SK-N-SH treated with all-trans-retinoic acid at 6 μM for 48 hours (cell line): ENCODE measurements around the gene RRM2.

ENCODE experiments used
- ATAC-seq: fragments of 200-7000 bp; cut with Tn5 transposase; 3 replicates; pipeline ENCODE4 v1.9.1; 2020; ENCODE audit warnings: mild to moderate bottlenecking, moderate library complexity
- ARNTL ChIP-seq: fragments of 450-650 bp; formaldehyde crosslinking; IDR thresholded peaks from 2 replicates; pipeline ENCODE4 v1.5.0; 2020; ENCODE audit warnings: low read depth, mild to moderate bottlenecking, moderate library complexity, borderline replicate concordance
- CSDC2 ChIP-seq: fragments of 250-450 bp; sonication (Bioruptor Pico); IDR thresholded peaks from 2 replicates; pipeline ENCODE4 v1.5.0; 2020; ENCODE audit warnings: mild to moderate bottlenecking, moderate library complexity
- ESRRG ChIP-seq: fragments of 250-450 bp; sonication (Bioruptor Pico); IDR thresholded peaks from 2 replicates; pipeline ENCODE4 v1.6.1; 2021; ENCODE audit warnings: mild to moderate bottlenecking
- ISL1 ChIP-seq: fragments of 250-450 bp; sonication (Bioruptor Pico); IDR thresholded peaks from 2 replicates; pipeline ENCODE4 v2.1.2; 2022; ENCODE audit warnings: mild to moderate bottlenecking, moderate library complexity
- PPARA ChIP-seq: fragments of 250-450 bp; sonication (Bioruptor Pico); IDR thresholded peaks from 2 replicates; pipeline ENCODE4 v1.5.0; 2020; ENCODE audit warnings: mild to moderate bottlenecking, borderline replicate concordance
- RARB ChIP-seq: fragments of 250-450 bp; sonication (Bioruptor Pico); IDR thresholded peaks from 2 replicates; pipeline ENCODE4 v1.8.0; 2021; ENCODE audit warnings: mild to moderate bottlenecking, moderate library complexity
- SNAI2 ChIP-seq: fragments of 250-450 bp; sonication (Bioruptor Pico); IDR thresholded peaks from 2 replicates; pipeline ENCODE4 v1.5.0; 2020; ENCODE audit warnings: mild to moderate bottlenecking, moderate library complexity
- TCF4 ChIP-seq: fragments of 250-450 bp; sonication (Bioruptor Pico); IDR thresholded peaks from 2 replicates; pipeline ENCODE4 v1.8.0; 2021; ENCODE audit warnings: mild to moderate bottlenecking, moderate library complexity, borderline replicate concordance
- TOX ChIP-seq: fragments of 250-450 bp; sonication (Bioruptor Pico); IDR thresholded peaks from 2 replicates; pipeline ENCODE4 v1.8.0; 2021; ENCODE audit warnings: mild to moderate bottlenecking, moderate library complexity, borderline replicate concordance
- ZFP3 ChIP-seq: fragments of 250-450 bp; sonication (Bioruptor Pico); IDR thresholded peaks from 2 replicates; pipeline ENCODE4 v1.5.0; 2020; ENCODE audit warnings: mild to moderate bottlenecking, moderate library complexity
- ZFP30 ChIP-seq: fragments of 450-650 bp; formaldehyde crosslinking; IDR thresholded peaks from 2 replicates; pipeline ENCODE4 v1.5.0; 2022; ENCODE audit warnings: mild to moderate bottlenecking, moderate library complexity
- ZNF565 ChIP-seq: fragments of 450-650 bp; formaldehyde crosslinking; conservative IDR thresholded peaks from 2 replicates; pipeline ENCODE4 v1.5.0; 2020; ENCODE audit warnings: low read depth, mild to moderate bottlenecking, moderate library complexity
- ZNF70 ChIP-seq: fragments of 450-650 bp; formaldehyde crosslinking; IDR thresholded peaks from 2 replicates; pipeline ENCODE4 v1.5.0; 2020; ENCODE audit warnings: mild to moderate bottlenecking, moderate library complexity
- ZNF8 ChIP-seq: fragments of 450-650 bp; formaldehyde crosslinking; IDR thresholded peaks from 2 replicates; pipeline ENCODE4 v1.5.0; 2020; ENCODE audit warnings: mild to moderate bottlenecking, moderate library complexity
- TF ChIP-seq, protein P1 (sequence below): fragments of 250-450 bp; sonication (Bioruptor Pico); IDR thresholded peaks from 2 replicates; pipeline ENCODE4 v1.8.0; 2020; ENCODE audit warnings: mild to moderate bottlenecking, moderate library complexity, borderline replicate concordance
- TF ChIP-seq, protein P2 (sequence below): fragments of 250-450 bp; sonication (Bioruptor Pico); IDR thresholded peaks from 2 replicates; pipeline ENCODE4 v1.5.1; 2021; ENCODE audit warnings: mild to moderate bottlenecking, moderate library complexity
- TF ChIP-seq, protein P3 (sequence below): fragments of 250-450 bp; sonication (Bioruptor Pico); IDR thresholded peaks from 2 replicates; pipeline ENCODE4 v1.5.1; 2020; ENCODE audit warnings: low read depth, mild to moderate bottlenecking, moderate library complexity
- TF ChIP-seq, protein P4 (sequence below): fragments of 250-450 bp; sonication (Bioruptor Pico); IDR thresholded peaks from 2 replicates; pipeline ENCODE4 v1.5.0; 2020; ENCODE audit warnings: mild to moderate bottlenecking, moderate library complexity
- TF ChIP-seq, protein P5 (sequence below): fragments of 250-450 bp; sonication (Bioruptor Pico); IDR thresholded peaks from 2 replicates; pipeline ENCODE4 v1.8.0; 2021; ENCODE audit warnings: low read depth, mild to moderate bottlenecking, moderate library complexity, borderline replicate concordance

RRM2 gene

DNA sequence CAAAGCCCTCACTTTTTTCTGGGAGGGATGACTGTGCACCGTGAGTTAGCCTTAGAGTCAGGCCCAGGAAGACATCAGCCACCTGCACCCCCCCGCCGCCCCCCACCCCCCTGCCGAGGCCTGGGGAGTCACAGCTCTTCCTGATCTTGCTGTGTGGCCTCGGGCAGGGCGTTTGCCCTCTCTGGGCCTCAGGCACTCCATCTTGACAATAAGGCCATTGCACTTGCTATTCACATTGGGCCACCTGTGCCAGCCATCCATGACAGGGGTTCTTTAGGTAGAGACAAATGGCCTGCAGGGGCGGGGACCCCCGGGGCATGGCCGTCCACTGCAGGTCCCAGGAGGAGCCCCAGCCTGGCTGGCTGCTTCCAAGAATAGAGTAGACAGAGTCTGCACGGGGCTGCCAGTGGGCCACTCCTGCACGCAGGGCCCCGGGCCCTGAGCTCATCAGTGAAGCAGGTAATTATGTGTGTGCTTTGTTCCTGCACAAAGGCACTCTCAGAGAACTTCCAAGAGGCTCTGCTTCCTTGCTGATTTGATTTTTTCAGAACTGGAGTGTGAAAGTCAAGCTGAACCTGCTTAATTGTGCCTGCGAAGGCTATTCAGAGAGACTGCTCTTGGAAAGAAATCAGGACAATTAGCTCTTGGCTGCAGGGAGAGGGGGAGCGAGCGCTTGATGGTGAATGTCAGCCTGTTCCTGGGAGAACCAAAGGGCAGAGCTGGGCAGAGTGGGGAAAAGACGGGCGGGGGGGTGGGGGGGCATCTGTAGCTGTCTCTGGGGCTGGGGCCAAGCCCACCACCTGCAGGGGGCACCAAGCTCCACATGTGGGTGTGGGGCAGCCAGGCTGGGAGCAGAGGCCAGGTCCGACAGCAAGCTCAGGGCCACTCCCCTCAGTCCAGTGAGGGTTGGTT is 40.3 kb downstream of the RRM2 start:
- 0 out of 3 replicates have a peak, but pooled peaks have one; percentile 11 for ATAC-seq

DNA sequence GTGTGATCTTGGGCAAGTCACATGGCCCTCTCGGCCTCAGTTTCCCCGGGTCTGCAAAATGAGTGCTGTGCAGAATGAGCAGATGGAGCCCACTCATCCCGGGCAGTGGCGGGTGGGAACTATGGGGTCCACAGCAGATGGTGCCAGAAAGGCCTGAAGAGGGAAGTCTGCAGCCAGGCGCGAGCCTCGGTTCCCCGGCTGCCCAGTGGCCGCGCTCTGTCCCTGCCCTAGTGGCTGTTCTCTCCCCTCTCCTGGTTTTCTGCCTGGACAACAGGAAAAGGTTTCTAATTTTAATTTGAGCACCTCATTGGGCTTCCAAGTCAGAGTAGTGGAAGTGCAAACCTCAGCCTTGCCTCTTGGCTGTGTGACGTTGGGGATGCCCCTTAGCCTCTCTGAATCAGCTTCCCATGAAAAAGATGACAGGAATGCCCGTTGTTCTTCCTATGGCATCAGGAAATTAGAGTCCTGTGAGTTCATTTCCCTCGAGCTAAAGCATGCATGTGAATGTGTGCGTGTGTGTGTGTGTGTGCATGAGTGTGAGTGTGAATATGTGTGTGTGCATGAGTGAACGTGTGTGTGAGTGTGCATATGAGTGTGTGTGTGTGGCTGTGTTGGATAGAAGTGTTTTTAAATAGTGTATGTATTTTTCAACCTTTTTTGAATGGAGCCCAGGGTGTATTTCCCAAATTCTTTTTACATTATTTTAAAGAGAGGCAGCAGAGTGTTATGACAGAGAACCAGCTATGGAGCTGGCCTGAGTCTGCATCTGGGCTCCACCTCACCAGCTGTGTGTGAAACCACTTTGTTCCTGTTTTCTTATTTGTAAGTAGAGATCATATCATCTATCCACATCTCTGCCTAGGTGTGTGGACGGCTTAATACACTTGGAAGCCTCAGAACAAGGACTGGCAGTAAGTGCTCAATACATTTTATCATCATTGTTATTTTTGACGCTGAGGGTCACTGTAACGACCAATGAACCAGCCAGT is 41.3 kb downstream of the RRM2 start:
- no peak for ATAC-seq
- no peak for TF ChIP-seq TCF4 (CRISPR knock-in tag)
- TF ChIP-seq RARB = no peak
- TF ChIP-seq TOX = no peak
- no peak for TF ChIP-seq SNAI2 (CRISPR knock-in tag)
- no peak for TF ChIP-seq ZFP3
- TF ChIP-seq ZNF565 (CRISPR knock-in tag) = no peak
- TF ChIP-seq PPARA = no peak
- TF ChIP-seq, protein P1, sequence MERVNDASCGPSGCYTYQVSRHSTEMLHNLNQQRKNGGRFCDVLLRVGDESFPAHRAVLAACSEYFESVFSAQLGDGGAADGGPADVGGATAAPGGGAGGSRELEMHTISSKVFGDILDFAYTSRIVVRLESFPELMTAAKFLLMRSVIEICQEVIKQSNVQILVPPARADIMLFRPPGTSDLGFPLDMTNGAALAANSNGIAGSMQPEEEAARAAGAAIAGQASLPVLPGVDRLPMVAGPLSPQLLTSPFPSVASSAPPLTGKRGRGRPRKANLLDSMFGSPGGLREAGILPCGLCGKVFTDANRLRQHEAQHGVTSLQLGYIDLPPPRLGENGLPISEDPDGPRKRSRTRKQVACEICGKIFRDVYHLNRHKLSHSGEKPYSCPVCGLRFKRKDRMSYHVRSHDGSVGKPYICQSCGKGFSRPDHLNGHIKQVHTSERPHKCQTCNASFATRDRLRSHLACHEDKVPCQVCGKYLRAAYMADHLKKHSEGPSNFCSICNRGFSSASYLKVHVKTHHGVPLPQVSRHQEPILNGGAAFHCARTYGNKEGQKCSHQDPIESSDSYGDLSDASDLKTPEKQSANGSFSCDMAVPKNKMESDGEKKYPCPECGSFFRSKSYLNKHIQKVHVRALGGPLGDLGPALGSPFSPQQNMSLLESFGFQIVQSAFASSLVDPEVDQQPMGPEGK (CRISPR knock-in tag) = no peak
- no peak for TF ChIP-seq ESRRG (CRISPR knock-in tag)
- TF ChIP-seq CSDC2 (CRISPR knock-in tag) = no peak
- TF ChIP-seq ZFP30 (CRISPR knock-in tag) = no peak
- TF ChIP-seq, protein P2, sequence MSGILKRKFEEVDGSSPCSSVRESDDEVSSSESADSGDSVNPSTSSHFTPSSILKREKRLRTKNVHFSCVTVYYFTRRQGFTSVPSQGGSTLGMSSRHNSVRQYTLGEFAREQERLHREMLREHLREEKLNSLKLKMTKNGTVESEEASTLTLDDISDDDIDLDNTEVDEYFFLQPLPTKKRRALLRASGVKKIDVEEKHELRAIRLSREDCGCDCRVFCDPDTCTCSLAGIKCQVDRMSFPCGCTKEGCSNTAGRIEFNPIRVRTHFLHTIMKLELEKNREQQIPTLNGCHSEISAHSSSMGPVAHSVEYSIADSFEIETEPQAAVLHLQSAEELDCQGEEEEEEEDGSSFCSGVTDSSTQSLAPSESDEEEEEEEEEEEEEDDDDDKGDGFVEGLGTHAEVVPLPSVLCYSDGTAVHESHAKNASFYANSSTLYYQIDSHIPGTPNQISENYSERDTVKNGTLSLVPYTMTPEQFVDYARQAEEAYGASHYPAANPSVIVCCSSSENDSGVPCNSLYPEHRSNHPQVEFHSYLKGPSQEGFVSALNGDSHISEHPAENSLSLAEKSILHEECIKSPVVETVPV (CRISPR knock-in tag) = no peak
- no peak for TF ChIP-seq ZNF8
- TF ChIP-seq ARNTL (CRISPR knock-in tag) = no peak
- TF ChIP-seq ZNF70 (CRISPR knock-in tag) = no peak
- TF ChIP-seq, protein P3, sequence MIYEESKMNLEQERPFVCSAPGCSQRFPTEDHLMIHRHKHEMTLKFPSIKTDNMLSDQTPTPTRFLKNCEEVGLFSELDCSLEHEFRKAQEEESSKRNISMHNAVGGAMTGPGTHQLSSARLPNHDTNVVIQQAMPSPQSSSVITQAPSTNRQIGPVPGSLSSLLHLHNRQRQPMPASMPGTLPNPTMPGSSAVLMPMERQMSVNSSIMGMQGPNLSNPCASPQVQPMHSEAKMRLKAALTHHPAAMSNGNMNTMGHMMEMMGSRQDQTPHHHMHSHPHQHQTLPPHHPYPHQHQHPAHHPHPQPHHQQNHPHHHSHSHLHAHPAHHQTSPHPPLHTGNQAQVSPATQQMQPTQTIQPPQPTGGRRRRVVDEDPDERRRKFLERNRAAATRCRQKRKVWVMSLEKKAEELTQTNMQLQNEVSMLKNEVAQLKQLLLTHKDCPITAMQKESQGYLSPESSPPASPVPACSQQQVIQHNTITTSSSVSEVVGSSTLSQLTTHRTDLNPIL = no peak

More for the DNA sequence above, 40.3 kb downstream of the RRM2 start:
- TF ChIP-seq CSDC2 (CRISPR knock-in tag) = no peak
- TF ChIP-seq ISL1 = no peak
- TF ChIP-seq, protein P4, sequence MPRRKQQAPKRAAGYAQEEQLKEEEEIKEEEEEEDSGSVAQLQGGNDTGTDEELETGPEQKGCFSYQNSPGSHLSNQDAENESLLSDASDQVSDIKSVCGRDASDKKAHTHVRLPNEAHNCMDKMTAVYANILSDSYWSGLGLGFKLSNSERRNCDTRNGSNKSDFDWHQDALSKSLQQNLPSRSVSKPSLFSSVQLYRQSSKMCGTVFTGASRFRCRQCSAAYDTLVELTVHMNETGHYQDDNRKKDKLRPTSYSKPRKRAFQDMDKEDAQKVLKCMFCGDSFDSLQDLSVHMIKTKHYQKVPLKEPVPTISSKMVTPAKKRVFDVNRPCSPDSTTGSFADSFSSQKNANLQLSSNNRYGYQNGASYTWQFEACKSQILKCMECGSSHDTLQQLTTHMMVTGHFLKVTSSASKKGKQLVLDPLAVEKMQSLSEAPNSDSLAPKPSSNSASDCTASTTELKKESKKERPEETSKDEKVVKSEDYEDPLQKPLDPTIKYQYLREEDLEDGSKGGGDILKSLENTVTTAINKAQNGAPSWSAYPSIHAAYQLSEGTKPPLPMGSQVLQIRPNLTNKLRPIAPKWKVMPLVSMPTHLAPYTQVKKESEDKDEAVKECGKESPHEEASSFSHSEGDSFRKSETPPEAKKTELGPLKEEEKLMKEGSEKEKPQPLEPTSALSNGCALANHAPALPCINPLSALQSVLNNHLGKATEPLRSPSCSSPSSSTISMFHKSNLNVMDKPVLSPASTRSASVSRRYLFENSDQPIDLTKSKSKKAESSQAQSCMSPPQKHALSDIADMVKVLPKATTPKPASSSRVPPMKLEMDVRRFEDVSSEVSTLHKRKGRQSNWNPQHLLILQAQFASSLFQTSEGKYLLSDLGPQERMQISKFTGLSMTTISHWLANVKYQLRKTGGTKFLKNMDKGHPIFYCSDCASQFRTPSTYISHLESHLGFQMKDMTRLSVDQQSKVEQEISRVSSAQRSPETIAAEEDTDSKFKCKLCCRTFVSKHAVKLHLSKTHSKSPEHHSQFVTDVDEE (CRISPR knock-in tag) = no peak
- no peak for TF ChIP-seq ZFP3
- TF ChIP-seq ZNF8 = no peak
- TF ChIP-seq, protein P2 (CRISPR knock-in tag) = no peak
- no peak for TF ChIP-seq TOX

DNA sequence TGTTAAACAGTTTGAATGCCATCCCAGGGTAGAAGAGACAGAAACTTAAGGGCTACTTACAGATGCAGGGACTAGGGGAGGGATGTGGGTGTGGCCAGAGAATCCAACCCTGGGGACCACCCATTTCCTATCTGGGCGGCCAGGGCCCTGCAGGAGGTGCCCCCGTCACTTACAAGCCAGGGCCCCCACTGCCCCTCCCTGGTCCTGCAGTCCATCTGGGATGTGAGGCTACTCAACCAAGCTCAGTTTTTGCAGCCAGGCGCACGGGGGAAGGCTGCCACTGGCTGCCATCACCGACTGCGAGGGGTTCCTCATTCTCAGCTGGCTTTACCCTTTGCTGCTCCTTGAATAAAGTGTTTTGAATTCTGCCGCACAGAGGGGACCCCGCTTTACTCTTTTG is 42.1 kb downstream of the RRM2 start:
- no peak for ATAC-seq
- no peak for TF ChIP-seq ZNF70 (CRISPR knock-in tag)
- no peak for TF ChIP-seq ARNTL (CRISPR knock-in tag)
- TF ChIP-seq PPARA = no peak
- TF ChIP-seq CSDC2 (CRISPR knock-in tag) = no peak
- TF ChIP-seq TOX = no peak
- no peak for TF ChIP-seq TCF4 (CRISPR knock-in tag)
- TF ChIP-seq, protein P3 = no peak
- no peak for TF ChIP-seq ZFP30 (CRISPR knock-in tag)
- TF ChIP-seq ISL1 = no peak
- TF ChIP-seq, protein P5, sequence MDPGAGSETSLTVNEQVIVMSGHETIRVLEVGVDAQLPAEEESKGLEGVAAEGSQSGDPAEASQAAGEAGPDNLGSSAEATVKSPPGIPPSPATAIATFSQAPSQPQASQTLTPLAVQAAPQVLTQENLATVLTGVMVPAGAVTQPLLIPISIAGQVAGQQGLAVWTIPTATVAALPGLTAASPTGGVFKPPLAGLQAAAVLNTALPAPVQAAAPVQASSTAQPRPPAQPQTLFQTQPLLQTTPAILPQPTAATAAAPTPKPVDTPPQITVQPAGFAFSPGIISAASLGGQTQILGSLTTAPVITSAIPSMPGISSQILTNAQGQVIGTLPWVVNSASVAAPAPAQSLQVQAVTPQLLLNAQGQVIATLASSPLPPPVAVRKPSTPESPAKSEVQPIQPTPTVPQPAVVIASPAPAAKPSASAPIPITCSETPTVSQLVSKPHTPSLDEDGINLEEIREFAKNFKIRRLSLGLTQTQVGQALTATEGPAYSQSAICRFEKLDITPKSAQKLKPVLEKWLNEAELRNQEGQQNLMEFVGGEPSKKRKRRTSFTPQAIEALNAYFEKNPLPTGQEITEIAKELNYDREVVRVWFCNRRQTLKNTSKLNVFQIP (CRISPR knock-in tag) = no peak
